GM19023 (cell line): ENCODE data around the gene PADI3.
"Not testable (repeated sequence)": the region's sequence is repeated elsewhere in the genome, so short reads cannot be mapped to it uniquely, and the experiment has no call there.

Experiments
- ATAC-seq: cut with Tn5 transposase; IDR thresholded peaks from one replicate; pipeline ENCODE4 v1.9.1; 2021; ENCODE audit warnings: mild to moderate bottlenecking, moderate library complexity; ENCODE audit not compliant: unreplicated experiment

The PADI3 gene

GRCh38 chr1:17239420-17239819 is 9.5 kb upstream of the PADI3 start:
- ATAC-seq: no peak

- ATAC-seq: not testable (repeated sequence)
Observed at GRCh38 chr1:17241011-17241779, 7.7 kb upstream of the PADI3 start.

- not testable (repeated sequence) for ATAC-seq
Observed at GRCh38 chr1:17241780-17242074, 7.2 kb upstream of the PADI3 start.

GRCh38 chr1:17243274-17243673 is 5.6 kb upstream of the PADI3 start:
- no peak for ATAC-seq

- no peak for ATAC-seq
Observed at GRCh38 chr1:17244821-17245740, 3.8 kb upstream of the PADI3 start.

GRCh38 chr1:17245816-17246325 is 3.0 kb upstream of the PADI3 start:
- ATAC-seq: no peak

- ATAC-seq: no peak
Observed at GRCh38 chr1:17246971-17247370, 1.9 kb upstream of the PADI3 start.

GRCh38 chr1:17250601-17251000 is 1.7 kb downstream of the PADI3 start:
- no peak for ATAC-seq

- no peak for ATAC-seq
Observed at GRCh38 chr1:17251246-17251645, 2.3 kb downstream of the PADI3 start.

GRCh38 chr1:17251701-17252376 is 2.9 kb downstream of the PADI3 start:
- no peak for ATAC-seq

GRCh38 chr1:17255336-17255735 is 6.4 kb downstream of the PADI3 start:
- ATAC-seq: no peak

GRCh38 chr1:17258116-17258757 is 9.3 kb downstream of the PADI3 start:
- no peak for ATAC-seq

- no peak for ATAC-seq
Observed at GRCh38 chr1:17258758-17259130, 9.8 kb downstream of the PADI3 start.

GRCh38 chr1:17259233-17259873 is 10.5 kb downstream of the PADI3 start:
- no peak for ATAC-seq

GRCh38 chr1:17260264-17260663 is 11.4 kb downstream of the PADI3 start:
- ATAC-seq: no peak

GRCh38 chr1:17260738-17261137 is 11.8 kb downstream of the PADI3 start:
- no peak for ATAC-seq

GRCh38 chr1:17263936-17264335 is 15.0 kb downstream of the PADI3 start:
- no peak for ATAC-seq

GRCh38 chr1:17264470-17264869 is 15.6 kb downstream of the PADI3 start:
- ATAC-seq: no peak

GRCh38 chr1:17265162-17265561 is 16.3 kb downstream of the PADI3 start:
- ATAC-seq: no peak

- ATAC-seq: no peak
Observed at GRCh38 chr1:17265950-17266349, 17.1 kb downstream of the PADI3 start.
